K562 (cell line): ENCODE measurements around the gene KDF1. TPM values are rescaled to one million over a fixed set of nuclear protein-coding genes. Genes with fewer than 3 reads are reported as not detected.
A peak's percentile ranks its signal among the peaks of the same experiment; 100 is the strongest.

ENCODE experiments used
- ATAC-seq: fragments of 200-7000 bp; cut with Tn5 transposase; 3 replicates; pipeline ENCODE4 v1.9.1; 2020; ENCODE audit warnings: moderate library complexity
- BruUV-seq: library from RNA; stranded (reverse); fragments of 400-500 nt; replicated peaks from 2 replicates; lab custom pipeline; 2021; lab: Mats Ljungman, UMichigan
- CTCF ChIA-PET: fragments of 300-600 bp; formaldehyde crosslinking; extraction: SDS; loops from one replicate; lab custom pipeline; 2021; ENCODE audit warnings: low intra/inter-chr PET ratio; lab: Yijun Ruan, JAX
- POLR2A ChIA-PET: fragments of 300-600, 350-650 bp; sonication (Branson Sonifier 250); formaldehyde crosslinking; extraction: SDS; loops from one replicate; lab custom pipeline; 2021; ENCODE audit warnings: antibody characterized with exemption, inconsistent platforms; lab: Yijun Ruan, JAX
- DNase-seq, 4 experiments: peaks; one replicate each; pipeline versions ENCODE4 v3.0.0 to v3.0.0-alpha.2; 2011 to 2018; ENCODE audit warnings: low spot score in 3 of 4, mixed read lengths in 3 of 4; ENCODE audit errors: extremely low read depth in 1 of 4
- FAIRE-seq: peaks from 2 replicates; lab custom pipeline; 2011; peaks lifted over from hg19 to GRCh38; lab: Jason Lieb, UNC
- H2AFZ ChIP-seq: 2 replicates; pipeline ENCODE4 v1.6.0; 2011; ENCODE audit warnings: low read depth, low read length, control low read depth, inconsistent platforms
- H3K27ac ChIP-seq: fragments of 200-600 bp; 3 replicates; pipeline ENCODE4 v1.8.0; 2011; ENCODE audit warnings: low read depth, mild to moderate bottlenecking, control low read depth, inconsistent platforms, low read length, moderate library complexity, mixed read lengths; ENCODE audit errors: extremely low read depth
- H3K27me3 ChIP-seq, 2 experiments: fragments of 300-600 bp in 1 of 2; 2 replicates in 1 of 2; 3 replicates in 1 of 2; pipeline versions ENCODE4 v1.6.0 to v1.8.0; 2011; ENCODE audit warnings: inconsistent platforms in 2 of 2, low read length in 2 of 2, mild to moderate bottlenecking in 1 of 2, mixed read lengths in 1 of 2, moderate library complexity in 1 of 2; ENCODE audit not compliant: control insufficient read depth in 2 of 2, insufficient read depth in 2 of 2
- H3K36me3 ChIP-seq: fragments of 300-600 bp; 3 replicates; pipeline ENCODE4 v1.8.0; 2011; ENCODE audit warnings: mild to moderate bottlenecking, low read length, inconsistent platforms; ENCODE audit not compliant: control insufficient read depth, insufficient read depth
- H3K4me1 ChIP-seq, 2 experiments: fragments of 200-600 bp in 1 of 2; replicated peaks in 1 of 2; 2 replicates in 1 of 2; 3 replicates in 1 of 2; pipeline versions ENCODE4 v1.5.1 to v1.8.0; 2011; ENCODE audit warnings: inconsistent platforms in 2 of 2, low read length in 2 of 2, mild to moderate bottlenecking in 1 of 2, mixed read lengths in 1 of 2, moderate library complexity in 1 of 2; ENCODE audit not compliant: control insufficient read depth in 2 of 2, insufficient read depth in 2 of 2
- H3K4me2 ChIP-seq: 2 replicates; pipeline ENCODE4 v1.6.1; 2011; ENCODE audit warnings: low read length, control low read depth, inconsistent platforms, mixed read lengths; ENCODE audit not compliant: insufficient read depth
- H3K4me3 ChIP-seq: fragments of 200-600 bp; sonication (generic), shearing (Covaris generic); 2 replicates; pipeline ENCODE4 v1.5.1; 2016; ENCODE audit warnings: control low read depth, inconsistent platforms
- H3K79me2 ChIP-seq: fragments of 200-600 bp; 3 replicates; pipeline ENCODE4 v1.8.0; 2011; ENCODE audit warnings: low read length, inconsistent platforms; ENCODE audit not compliant: control insufficient read depth, insufficient read depth
- H3K9ac ChIP-seq, 2 experiments: 2 replicates each; pipeline versions ENCODE4 v1.6.0 to v1.6.1; 2011; ENCODE audit warnings: low read depth in 2 of 2, low read length in 2 of 2, control low read depth in 1 of 2, inconsistent platforms in 1 of 2, mild to moderate bottlenecking in 1 of 2, mixed read lengths in 1 of 2; ENCODE audit not compliant: insufficient read depth in 1 of 2
- H3K9me1 ChIP-seq: one replicate; pipeline ENCODE4 v1.6.0; 2011; ENCODE audit warnings: inconsistent platforms, mild to moderate bottlenecking, low read length, moderate library complexity; ENCODE audit not compliant: control insufficient read depth, insufficient read depth
- H3K9me3 ChIP-seq: replicated peaks from 2 replicates; pipeline ENCODE4 v1.5.1; 2011; ENCODE audit warnings: low read depth, low read length, inconsistent platforms; ENCODE audit not compliant: control insufficient read depth, insufficient read depth
- H4K20me1 ChIP-seq: replicated peaks from 2 replicates; pipeline ENCODE4 v1.6.1; 2011; ENCODE audit warnings: low read length, inconsistent platforms, mixed read lengths; ENCODE audit not compliant: control insufficient read depth, insufficient read depth
- ARNT ChIP-seq, 2 experiments: fragments of 450-650 bp; IDR thresholded peaks; 2 replicates each; pipeline ENCODE4 v1.6.1; 2016; ENCODE audit warnings: mild to moderate bottlenecking in 1 of 2
- COPS2 ChIP-seq: fragments of 450-650 bp; conservative IDR thresholded peaks from 2 replicates; pipeline ENCODE4 v1.6.1; 2016; ENCODE audit warnings: mild to moderate bottlenecking, moderate library complexity
- HDAC1 ChIP-seq, 2 experiments: fragments of 450-650 bp; IDR thresholded peaks; 2 replicates each; pipeline ENCODE4 v1.6.1; 2016 to 2017; ENCODE audit warnings: inconsistent platforms in 1 of 2, mild to moderate bottlenecking in 1 of 2, moderate library complexity in 1 of 2
- MAFF ChIP-seq: IDR thresholded peaks from 2 replicates; pipeline ENCODE4 v1.6.1; 2012; ENCODE audit warnings: low read length, improper control_type of control experiment
- MEIS2 ChIP-seq: fragments of 450-650 bp; IDR thresholded peaks from 2 replicates; pipeline ENCODE4 v1.6.1; 2014; ENCODE audit warnings: mild to moderate bottlenecking; ENCODE audit not compliant: partially characterized antibody
- NCOR1 ChIP-seq: fragments of 450-650 bp; IDR thresholded peaks from 2 replicates; pipeline ENCODE4 v1.6.1; 2016; ENCODE audit warnings: mild to moderate bottlenecking, moderate library complexity
- NR2C1 ChIP-seq, 2 experiments: fragments of 450-650 bp; IDR thresholded peaks; 2 replicates each; pipeline ENCODE4 v1.6.1; 2017; ENCODE audit warnings: mild to moderate bottlenecking in 2 of 2, antibody characterized with exemption in 1 of 2, inconsistent platforms in 1 of 2, missing compliant biosample characterization in 1 of 2, missing genetic modification characterization in 1 of 2
- NR2C2 ChIP-seq, 2 experiments: fragments of 200-800 bp in 1 of 2; sonication (Bioruptor generic) in 1 of 2; sonication (generic) in 1 of 2; formaldehyde crosslinking in 1 of 2; IDR thresholded peaks; 2 replicates each; pipeline versions ENCODE4 v1.6.1 to v1.8.0; 2016 to 2022; ENCODE audit warnings: mild to moderate bottlenecking in 1 of 2, missing compliant biosample characterization in 1 of 2, missing genetic modification characterization in 1 of 2, missing genetic modification reagents in 1 of 2
- POLR2B ChIP-seq: fragments of 450-650 bp; IDR thresholded peaks from 2 replicates; pipeline ENCODE4 v1.6.1; 2018; ENCODE audit warnings: low read depth; ENCODE audit not compliant: partially characterized antibody
- SMARCA4 ChIP-seq: fragments of 450-650 bp; IDR thresholded peaks from 2 replicates; pipeline ENCODE4 v1.6.1; 2016
- ZNF354B ChIP-seq: fragments of 250-450 bp; sonication (Bioruptor Pico); IDR thresholded peaks from 2 replicates; pipeline ENCODE4 v1.4.0; 2020
- ZNF785 ChIP-seq: fragments of 250-450 bp; sonication (Bioruptor Pico); IDR thresholded peaks from 2 replicates; pipeline ENCODE4 v1.4.0; 2020; ENCODE audit warnings: mild to moderate bottlenecking
- WGBS: fragments of 100-300 bp; shearing (Covaris generic); methylation state at CpG from one replicate; pipeline ENCODE4 v1.1.6; 2016; ENCODE audit warnings: low coverage, mixed read lengths; ENCODE audit not compliant: insufficient coverage; ENCODE audit errors: missing lambda C conversion rate; 5-methylcytosine and 5-hydroxymethylcytosine counted together
- in situ Hi-C: fragments of 300-500 bp; cut with MboI; formaldehyde crosslinking; loops from 4 replicates; pipeline ENCODE4 v1.15.0; 2018; ENCODE audit warnings: inconsistent platforms, mixed read lengths
- intact Hi-C: fragments of 100-400 bp; cut with micrococcal nuclease; formaldehyde crosslinking; loops from 2 replicates; pipeline ENCODE4 v1.14.2; 2022
- polyA plus RNA-seq, 8 experiments: library from polyadenylated mRNA; depleted of rRNA in 4 of 8; stranded (reverse) in 5 of 8; unstranded in 3 of 8; fragments of >200 nt; fragmentation: Nextera tagmentation in 2 of 8; fragmentation: Illumina TruSeq in 1 of 8; extraction: Ambion mirVana in 2 of 8; extraction: Trizol in 1 of 8; gene quantifications; 2 replicates each; pipeline versions ENCODE4 v1.2.1 to v1.2.3, GENCODE V29; 2011 to 2014; ENCODE audit warnings: inconsistent platforms in 1 of 8, missing spikeins in 1 of 8
- total RNA-seq, 7 experiments: library from RNA; depleted of rRNA in 6 of 7; stranded (reverse); fragments of >200 nt in 6 of 7; fragmentation: Illumina TruSeq in 2 of 7; extraction: Trizol in 2 of 7; gene quantifications; 2 replicates each; pipeline versions ENCODE4 v1.2.1 to v1.2.3, GENCODE V29; 2011 to 2021; ENCODE audit warnings: low replicate concordance in 1 of 7
- TF ChIP-seq, protein P1 (sequence below): sonication (generic); formaldehyde crosslinking; IDR thresholded peaks from 2 replicates; pipeline ENCODE4 v1.8.1; 2023; ENCODE audit warnings: mild to moderate bottlenecking, missing genetic modification reagents
- TF ChIP-seq, protein P2 (sequence below): sonication (generic); formaldehyde crosslinking; IDR thresholded peaks from 2 replicates; pipeline ENCODE4 v1.5.0; 2020; ENCODE audit warnings: missing genetic modification reagents

Gene KDF1
- total and polyA plus RNA-seq, 9 of the 15 experiments (the other 6 are each of a cell fraction or from before 2014, with no cell fraction given) = 0.38 to 1.9 (median 0.83) TPM

DNA sequence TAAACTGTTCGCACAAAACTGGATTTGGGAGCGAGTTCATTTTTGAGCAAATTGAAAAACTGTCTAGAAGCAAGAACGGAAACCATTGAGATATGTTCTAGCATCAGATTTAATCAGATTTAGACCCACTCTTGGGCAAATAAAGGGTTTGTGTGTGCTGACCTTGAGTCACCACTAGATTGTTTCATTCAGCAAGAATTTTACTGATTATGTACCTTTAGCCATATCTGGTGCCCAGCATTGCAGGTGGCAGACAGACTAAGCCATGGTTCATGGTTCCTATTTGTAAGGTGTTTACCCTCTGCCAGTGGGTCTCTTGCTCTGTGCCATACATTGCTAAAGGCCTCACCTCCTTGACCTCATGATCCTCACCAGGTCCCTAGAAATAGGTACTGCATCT is 37.4 kb downstream of the KDF1 start:
- no peak for ATAC-seq
- FAIRE-seq = no peak
- DNase-seq = no peak
- in situ Hi-C loops (no loop called here), intact Hi-C loops (no loop called here)
- ChIA-PET POLR2A (no interaction called here), CTCF (no interaction called here)
- Histone ChIP-seq H3K9me1 (no peaks in the 10 kb centered on the region), H3K36me3 (peaks cover 52% of the 10 kb centered on the region), H2AFZ (no peak overlapping the region), H3K79me2 (peaks cover 59% of the 10 kb centered on the region), H3K4me3 (peak overlapping the region; percentile 79), H3K27me3 (no peaks in the 10 kb centered on the region; a peak in 1 of 5 replicates), H3K4me2 (peak overlapping the region; percentile 97), H3K9ac (peak overlapping the region; percentile 92 to 99), H3K9me3 (no peaks in the 10 kb centered on the region), H4K20me1 (peaks cover 12% of the 10 kb centered on the region), H3K4me1 (peaks cover 18% of the 10 kb centered on the region in 2 experiments; a peak in 4 of 5 replicates), H3K27ac (peak overlapping the region; percentile 92)
- 17% methylated on average over 3 of the region's 3 CpGs for WGBS
- BruUV-seq = no TSS peak
- TF ChIP-seq NR2C2 (CRISPR knock-in tag; IDR thresholded peaks at IDR 0.05) = 0 out of 2 replicates have a peak, but pooled peaks have one; percentile 24
- no peak for TF ChIP-seq NR2C2 (tag; IDR thresholded peaks at IDR 0.05)
- no peak for TF ChIP-seq POLR2B
- TF ChIP-seq NR2C1 (IDR thresholded peaks at IDR 0.05) = 0 out of 2 replicates have a peak, but pooled peaks have one; percentile 7
- no peak for TF ChIP-seq NR2C1 (tag; IDR thresholded peaks at IDR 0.05)
- TF ChIP-seq COPS2 = no peak

DNA sequence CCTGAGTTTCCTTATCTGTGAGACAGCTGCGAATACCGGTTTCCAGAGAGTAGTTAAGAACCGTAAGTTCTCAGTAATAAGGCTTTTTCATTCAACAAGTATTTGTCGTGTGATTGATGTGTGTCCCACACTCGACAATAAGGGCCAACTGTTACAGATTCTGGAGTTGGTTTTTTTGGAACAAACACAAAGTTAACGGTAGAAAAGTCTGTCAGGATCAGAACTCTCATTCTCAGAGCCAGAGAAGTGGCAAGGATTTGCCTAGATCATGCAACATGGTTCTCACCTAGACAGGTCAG is 37.9 kb downstream of the KDF1 start:
- in situ Hi-C loops (no loop called here), intact Hi-C loops (no loop called here)
- peaks cover 46% of the 10 kb centered on the region for H3K36me3 ChIP-seq
- CTCF ChIA-PET = no interaction called here
- H3K27ac ChIP-seq = peak overlapping the region; percentile 92
- peaks cover 12% of the 10 kb centered on the region for H4K20me1 ChIP-seq
- no peak for FAIRE-seq
- no peak for ATAC-seq
- BruUV-seq = TSS peak; percentile 65
- peaks cover 53% of the 10 kb centered on the region for H3K79me2 ChIP-seq
- H3K4me3 ChIP-seq = peak overlapping the region; percentile 79
- peak overlapping the region; percentile 97 for H3K4me2 ChIP-seq
- peak overlapping the region; percentile 92 to 99 for H3K9ac ChIP-seq
- H3K4me1 ChIP-seq = peaks cover 18% of the 10 kb centered on the region in 2 experiments; a peak in 4 of 5 replicates
- no peak for DNase-seq
- WGBS = under 1% methylated on average over 6 of the region's 6 CpGs
- H2AFZ ChIP-seq = 0 out of 2 replicates have a peak overlapping the region, but pooled peaks have one; percentile 87
- POLR2A ChIA-PET = interaction anchor here (2.0 kb wide), 1 partner anchor 23 kb away, joined by 5 read pairs; the partner anchor contains the start of gene GPATCH3
- H3K9me3 ChIP-seq = no peaks in the 10 kb centered on the region
- H3K27me3 ChIP-seq = no peaks in the 10 kb centered on the region; a peak in 1 of 5 replicates
- no peaks in the 10 kb centered on the region for H3K9me1 ChIP-seq
- TF ChIP-seq, protein P1, sequence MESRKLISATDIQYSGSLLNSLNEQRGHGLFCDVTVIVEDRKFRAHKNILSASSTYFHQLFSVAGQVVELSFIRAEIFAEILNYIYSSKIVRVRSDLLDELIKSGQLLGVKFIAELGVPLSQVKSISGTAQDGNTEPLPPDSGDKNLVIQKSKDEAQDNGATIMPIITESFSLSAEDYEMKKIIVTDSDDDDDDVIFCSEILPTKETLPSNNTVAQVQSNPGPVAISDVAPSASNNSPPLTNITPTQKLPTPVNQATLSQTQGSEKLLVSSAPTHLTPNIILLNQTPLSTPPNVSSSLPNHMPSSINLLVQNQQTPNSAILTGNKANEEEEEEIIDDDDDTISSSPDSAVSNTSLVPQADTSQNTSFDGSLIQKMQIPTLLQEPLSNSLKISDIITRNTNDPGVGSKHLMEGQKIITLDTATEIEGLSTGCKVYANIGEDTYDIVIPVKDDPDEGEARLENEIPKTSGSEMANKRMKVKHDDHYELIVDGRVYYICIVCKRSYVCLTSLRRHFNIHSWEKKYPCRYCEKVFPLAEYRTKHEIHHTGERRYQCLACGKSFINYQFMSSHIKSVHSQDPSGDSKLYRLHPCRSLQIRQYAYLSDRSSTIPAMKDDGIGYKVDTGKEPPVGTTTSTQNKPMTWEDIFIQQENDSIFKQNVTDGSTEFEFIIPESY (CRISPR knock-in tag) = no peak
- TF ChIP-seq SMARCA4 (peak; percentile 12; the same call in 1 of the 2 replicates), NCOR1 (no peak), MEIS2 (peak; percentile 37), ZNF785 (no peak), MAFF (no peak), ZNF354B (CRISPR knock-in tag) (no peak), ARNT (IDR thresholded peaks at IDR 0.05) (no peak), HDAC1 (IDR thresholded peaks at IDR 0.05) (no peak)
- TF ChIP-seq, protein P2, sequence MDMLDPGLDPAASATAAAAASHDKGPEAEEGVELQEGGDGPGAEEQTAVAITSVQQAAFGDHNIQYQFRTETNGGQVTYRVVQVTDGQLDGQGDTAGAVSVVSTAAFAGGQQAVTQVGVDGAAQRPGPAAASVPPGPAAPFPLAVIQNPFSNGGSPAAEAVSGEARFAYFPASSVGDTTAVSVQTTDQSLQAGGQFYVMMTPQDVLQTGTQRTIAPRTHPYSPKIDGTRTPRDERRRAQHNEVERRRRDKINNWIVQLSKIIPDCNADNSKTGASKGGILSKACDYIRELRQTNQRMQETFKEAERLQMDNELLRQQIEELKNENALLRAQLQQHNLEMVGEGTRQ (CRISPR knock-in tag) = no peak
